HEK293 (cell line): Measurements from ENCODE around the gene ELOVL2.

ENCODE experiments used
- CTCF ChIA-PET: fragments of 350-600 bp; formaldehyde crosslinking; extraction: SDS; loops from one replicate; lab custom pipeline; 2021; ENCODE audit warnings: antibody characterized with exemption; lab: Yijun Ruan, JAX
- POLR2A ChIA-PET: fragments of 300-600 bp; formaldehyde crosslinking; extraction: SDS; loops from one replicate; lab custom pipeline; 2020; ENCODE audit warnings: antibody characterized with exemption, inconsistent platforms; lab: Yijun Ruan, JAX
- H3K27ac ChIP-seq: fragments of 200-500 bp; sonication (Bioruptor generic); 2 replicates; pipeline ENCODE4 v1.5.1; 2014; ENCODE audit warnings: low read depth, low read length, control low read depth, inconsistent platforms; ENCODE audit errors: extremely low read depth
- H3K36me3 ChIP-seq, 2 experiments: fragments of 200-500 bp in 1 of 2; sonication (Bioruptor generic) in 1 of 2; 1 replicate in 1 of 2; 2 replicates in 1 of 2; pipeline ENCODE4 v1.5.1; 2014 to 2017; ENCODE audit warnings: inconsistent platforms in 2 of 2, low read length in 2 of 2; ENCODE audit not compliant: control insufficient read depth in 2 of 2, insufficient read depth in 1 of 2
- H3K4me1 ChIP-seq: fragments of 200-500 bp; sonication (Bioruptor generic); 2 replicates; pipeline ENCODE4 v1.5.1; 2014; ENCODE audit warnings: mild to moderate bottlenecking, low read length, inconsistent platforms; ENCODE audit not compliant: control insufficient read depth, insufficient read depth
- H3K4me3 ChIP-seq: 2 replicates; pipeline ENCODE4 v1.5.1; 2011; ENCODE audit warnings: low read depth, mild to moderate bottlenecking, control low read depth, low read length, moderate library complexity
- H3K9me3 ChIP-seq: fragments of 200-500 bp; sonication (Bioruptor generic); 2 replicates; pipeline ENCODE4 v1.5.1; 2014; ENCODE audit warnings: low read depth, low read length, inconsistent platforms; ENCODE audit not compliant: control insufficient read depth, insufficient read depth
- BCL11A ChIP-seq: fragments of 450-650 bp; formaldehyde crosslinking; IDR thresholded peaks from 2 replicates; pipeline ENCODE4 v1.5.1; 2016; ENCODE audit warnings: low read depth, missing biosample characterization, missing genetic modification characterization
- EGR2 ChIP-seq: fragments of 450-650 bp; formaldehyde crosslinking; IDR thresholded peaks from 2 replicates; pipeline ENCODE4 v1.5.1; 2016; ENCODE audit warnings: low read depth, missing biosample characterization, missing genetic modification characterization
- KLF10 ChIP-seq: fragments of 450-650 bp; IDR thresholded peaks from 2 replicates; pipeline ENCODE4 v1.5.1; 2018; ENCODE audit warnings: missing biosample characterization, mild to moderate bottlenecking, missing genetic modification characterization
- KLF7 ChIP-seq: fragments of 450-650 bp; formaldehyde crosslinking; IDR thresholded peaks from 2 replicates; pipeline ENCODE4 v1.5.1; 2016; ENCODE audit warnings: missing biosample characterization, missing genetic modification characterization, borderline replicate concordance
- MYNN ChIP-seq: fragments of 450-650 bp; formaldehyde crosslinking; IDR thresholded peaks from 2 replicates; pipeline ENCODE4 v1.5.1; 2016; ENCODE audit warnings: missing biosample characterization, missing genetic modification characterization, borderline replicate concordance
- PRDM1 ChIP-seq: fragments of 450-650 bp; formaldehyde crosslinking; IDR thresholded peaks from 2 replicates; pipeline ENCODE4; 2016; ENCODE audit warnings: missing biosample characterization, missing genetic modification characterization
- ZFHX2 ChIP-seq: fragments of 450-650 bp; formaldehyde crosslinking; conservative IDR thresholded peaks from 2 replicates; pipeline ENCODE4 v1.5.1; 2016; ENCODE audit warnings: missing biosample characterization, missing genetic modification characterization
- ZFP37 ChIP-seq: fragments of 450-650 bp; formaldehyde crosslinking; IDR thresholded peaks from 2 replicates; pipeline ENCODE4 v1.5.1; 2016; ENCODE audit warnings: missing biosample characterization, missing genetic modification characterization
- ZIC2 ChIP-seq: fragments of 450-650 bp; formaldehyde crosslinking; IDR thresholded peaks from 2 replicates; pipeline ENCODE4 v1.5.1; 2016; ENCODE audit warnings: missing biosample characterization, missing genetic modification characterization
- ZNF175 ChIP-seq: fragments of 450-650 bp; formaldehyde crosslinking; IDR thresholded peaks from 2 replicates; pipeline ENCODE4 v1.5.1; 2016; ENCODE audit warnings: missing biosample characterization, missing genetic modification characterization
- ZNF366 ChIP-seq: fragments of 450-650 bp; formaldehyde crosslinking; conservative IDR thresholded peaks from 2 replicates; pipeline ENCODE4 v1.5.1; 2016; ENCODE audit warnings: missing biosample characterization, missing genetic modification characterization
- ZNF654 ChIP-seq: fragments of 450-650 bp; formaldehyde crosslinking; IDR thresholded peaks from 2 replicates; pipeline ENCODE4 v1.5.1; 2016; ENCODE audit warnings: low read depth, missing biosample characterization, missing genetic modification characterization
- ZNF660 ChIP-seq: fragments of 450-650 bp; IDR thresholded peaks from 2 replicates; pipeline ENCODE4 v1.5.1; 2018; ENCODE audit warnings: missing biosample characterization, mild to moderate bottlenecking, missing genetic modification characterization
- ZNF792 ChIP-seq: fragments of 450-650 bp; formaldehyde crosslinking; IDR thresholded peaks from 2 replicates; pipeline ENCODE4 v1.5.1; 2016; ENCODE audit warnings: missing biosample characterization, missing genetic modification characterization
- ZSCAN30 ChIP-seq: fragments of 450-650 bp; IDR thresholded peaks from 2 replicates; pipeline ENCODE4 v1.5.1; 2018; ENCODE audit warnings: missing biosample characterization, mild to moderate bottlenecking, missing genetic modification characterization, moderate library complexity
- TF ChIP-seq, protein P1 (sequence below): fragments of 450-650 bp; formaldehyde crosslinking; IDR thresholded peaks from 2 replicates; pipeline ENCODE4 v1.5.1; 2017; ENCODE audit warnings: missing biosample characterization, missing genetic modification characterization
- TF ChIP-seq, protein P2 (sequence below): fragments of 450-650 bp; formaldehyde crosslinking; IDR thresholded peaks from 2 replicates; pipeline ENCODE4 v1.5.1; 2016; ENCODE audit warnings: missing biosample characterization, missing genetic modification characterization, low read depth
- TF ChIP-seq, protein P3 (sequence below): fragments of 450-650 bp; formaldehyde crosslinking; IDR thresholded peaks from 2 replicates; pipeline ENCODE4 v1.5.1; 2016; ENCODE audit warnings: missing biosample characterization, missing genetic modification characterization

The ELOVL2 gene

DNA sequence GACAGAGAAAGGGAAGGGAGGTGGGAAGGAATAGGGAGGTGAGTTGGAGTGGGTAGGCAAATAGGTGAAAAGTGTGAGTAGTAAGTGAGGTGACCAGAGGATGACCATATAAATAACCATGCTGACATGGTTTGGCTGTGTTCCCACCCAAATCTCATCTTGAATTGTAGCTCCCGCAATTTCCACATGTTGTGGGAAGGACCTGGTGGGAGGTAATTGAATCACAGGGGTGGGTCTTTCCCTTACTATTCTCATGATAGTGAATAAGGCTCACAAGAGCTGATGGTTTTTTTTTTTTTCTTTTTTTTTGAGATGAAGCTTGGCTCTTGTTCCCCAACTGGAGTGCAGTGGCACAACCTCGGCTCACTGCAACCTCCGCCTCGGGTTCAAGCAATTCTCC, 28.0 kb upstream of the ELOVL2 start:
- Histone ChIP-seq H3K9me3 (no peaks in the 10 kb centered on the region), H3K4me1 (0 out of 2 replicates have a peak, but pooled peaks cover 2% of the 10 kb centered on the region), H3K36me3 (no peaks in the 10 kb centered on the region), H3K4me3 (no peak overlapping the region), H3K27ac (no peak overlapping the region)
- no peak for TF ChIP-seq MYNN (tag by site-specific recombination)
- no peak for TF ChIP-seq ZIC2
- no peak for TF ChIP-seq ZNF660 (tag by site-specific recombination)
- peak; percentile 72; the same call in 1 of the 2 replicates for TF ChIP-seq PRDM1
- peak; percentile 82 for TF ChIP-seq ZFHX2 (tag by site-specific recombination)
- peak; percentile 89 for TF ChIP-seq EGR2 (tag by site-specific recombination)
- ChIA-PET CTCF (interaction anchor here (0.6 to 9.1 kb wide), 8 partner anchors 12 to 957 kb away, joined by 3 to 174 read pairs (median 4); no protein-coding TSS in a partner anchor), POLR2A (interaction anchor here (0.6 kb wide), 1 partner anchor 541 kb away, joined by 3 read pairs; no protein-coding TSS in a partner anchor)

DNA sequence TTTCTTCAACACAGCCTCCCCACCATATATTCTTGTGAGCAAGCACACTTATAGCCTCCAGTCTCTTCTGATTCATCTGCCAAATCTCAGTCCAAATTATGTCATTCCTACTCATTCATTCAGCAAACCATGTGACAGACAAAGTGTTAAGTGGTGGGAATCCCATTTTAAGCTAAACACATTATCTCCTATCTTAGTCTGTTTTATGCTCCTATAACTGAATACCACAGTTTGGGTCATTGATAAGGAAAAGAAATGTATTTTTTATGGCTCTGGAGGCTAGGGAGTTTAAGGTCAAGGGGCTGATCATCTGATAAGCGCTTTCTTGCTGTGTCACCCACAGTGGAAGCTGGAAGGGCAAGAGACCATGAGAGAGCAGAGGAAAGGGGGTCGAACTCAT, 25.7 kb upstream of the ELOVL2 start:
- Histone ChIP-seq H3K36me3 (no peaks in the 10 kb centered on the region), H3K4me1 (0 out of 2 replicates have a peak, but pooled peaks cover 2% of the 10 kb centered on the region), H3K27ac (no peak overlapping the region), H3K4me3 (no peak overlapping the region), H3K9me3 (no peaks in the 10 kb centered on the region)
- CTCF ChIA-PET = interaction anchor here (0.6 to 9.1 kb wide), 27 partner anchors 9 to 591 kb away, joined by 3 to 174 read pairs (median 4); no protein-coding TSS in a partner anchor
- no peak for TF ChIP-seq ZSCAN30 (tag by site-specific recombination)
- TF ChIP-seq, protein P1, sequence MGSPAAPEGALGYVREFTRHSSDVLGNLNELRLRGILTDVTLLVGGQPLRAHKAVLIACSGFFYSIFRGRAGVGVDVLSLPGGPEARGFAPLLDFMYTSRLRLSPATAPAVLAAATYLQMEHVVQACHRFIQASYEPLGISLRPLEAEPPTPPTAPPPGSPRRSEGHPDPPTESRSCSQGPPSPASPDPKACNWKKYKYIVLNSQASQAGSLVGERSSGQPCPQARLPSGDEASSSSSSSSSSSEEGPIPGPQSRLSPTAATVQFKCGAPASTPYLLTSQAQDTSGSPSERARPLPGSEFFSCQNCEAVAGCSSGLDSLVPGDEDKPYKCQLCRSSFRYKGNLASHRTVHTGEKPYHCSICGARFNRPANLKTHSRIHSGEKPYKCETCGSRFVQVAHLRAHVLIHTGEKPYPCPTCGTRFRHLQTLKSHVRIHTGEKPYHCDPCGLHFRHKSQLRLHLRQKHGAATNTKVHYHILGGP (tag by site-specific recombination) = no peak
- POLR2A ChIA-PET = no interaction called here

DNA sequence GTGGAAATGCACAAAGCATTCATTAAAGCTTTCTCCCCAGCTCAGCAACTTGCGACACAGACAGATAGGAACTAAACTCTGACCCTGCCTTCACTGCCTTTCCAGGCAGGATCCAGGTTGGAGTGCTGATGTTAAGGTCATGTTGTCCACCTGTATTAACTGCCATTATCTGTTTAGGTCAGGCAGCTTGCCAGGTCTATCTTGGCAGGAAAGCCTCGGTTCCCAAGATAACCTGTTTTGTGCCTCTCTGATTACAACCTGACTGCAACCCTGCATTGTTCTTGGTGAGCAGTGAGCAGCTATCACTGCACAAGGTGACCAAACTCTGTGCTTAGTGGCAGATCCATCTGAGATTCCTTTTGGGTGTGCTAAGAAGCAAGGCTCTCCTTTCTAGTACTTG, 23.2 kb upstream of the ELOVL2 start:
- TF ChIP-seq ZNF792 (tag by site-specific recombination) = no peak
- TF ChIP-seq, protein P2, sequence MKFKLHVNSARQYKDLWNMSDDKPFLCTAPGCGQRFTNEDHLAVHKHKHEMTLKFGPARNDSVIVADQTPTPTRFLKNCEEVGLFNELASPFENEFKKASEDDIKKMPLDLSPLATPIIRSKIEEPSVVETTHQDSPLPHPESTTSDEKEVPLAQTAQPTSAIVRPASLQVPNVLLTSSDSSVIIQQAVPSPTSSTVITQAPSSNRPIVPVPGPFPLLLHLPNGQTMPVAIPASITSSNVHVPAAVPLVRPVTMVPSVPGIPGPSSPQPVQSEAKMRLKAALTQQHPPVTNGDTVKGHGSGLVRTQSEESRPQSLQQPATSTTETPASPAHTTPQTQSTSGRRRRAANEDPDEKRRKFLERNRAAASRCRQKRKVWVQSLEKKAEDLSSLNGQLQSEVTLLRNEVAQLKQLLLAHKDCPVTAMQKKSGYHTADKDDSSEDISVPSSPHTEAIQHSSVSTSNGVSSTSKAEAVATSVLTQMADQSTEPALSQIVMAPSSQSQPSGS (tag by site-specific recombination) = no peak
- TF ChIP-seq ZNF175 (tag by site-specific recombination) = no peak
- no peak for TF ChIP-seq ZNF654 (tag by site-specific recombination)
- TF ChIP-seq BCL11A (tag by site-specific recombination) = no peak
- no peak for TF ChIP-seq ZNF366
- TF ChIP-seq ZFP37 (tag by site-specific recombination) = no peak
- no peak for TF ChIP-seq KLF7 (tag by site-specific recombination)
- TF ChIP-seq, protein P3, sequence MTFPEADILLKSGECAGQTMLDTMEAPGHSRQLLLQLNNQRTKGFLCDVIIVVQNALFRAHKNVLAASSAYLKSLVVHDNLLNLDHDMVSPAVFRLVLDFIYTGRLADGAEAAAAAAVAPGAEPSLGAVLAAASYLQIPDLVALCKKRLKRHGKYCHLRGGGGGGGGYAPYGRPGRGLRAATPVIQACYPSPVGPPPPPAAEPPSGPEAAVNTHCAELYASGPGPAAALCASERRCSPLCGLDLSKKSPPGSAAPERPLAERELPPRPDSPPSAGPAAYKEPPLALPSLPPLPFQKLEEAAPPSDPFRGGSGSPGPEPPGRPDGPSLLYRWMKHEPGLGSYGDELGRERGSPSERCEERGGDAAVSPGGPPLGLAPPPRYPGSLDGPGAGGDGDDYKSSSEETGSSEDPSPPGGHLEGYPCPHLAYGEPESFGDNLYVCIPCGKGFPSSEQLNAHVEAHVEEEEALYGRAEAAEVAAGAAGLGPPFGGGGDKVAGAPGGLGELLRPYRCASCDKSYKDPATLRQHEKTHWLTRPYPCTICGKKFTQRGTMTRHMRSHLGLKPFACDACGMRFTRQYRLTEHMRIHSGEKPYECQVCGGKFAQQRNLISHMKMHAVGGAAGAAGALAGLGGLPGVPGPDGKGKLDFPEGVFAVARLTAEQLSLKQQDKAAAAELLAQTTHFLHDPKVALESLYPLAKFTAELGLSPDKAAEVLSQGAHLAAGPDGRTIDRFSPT (tag by site-specific recombination) = no peak
- no peak for TF ChIP-seq KLF10 (tag by site-specific recombination)
- ChIA-PET CTCF (interaction anchor here (0.6 to 7.2 kb wide), 19 partner anchors 8 to 1740 kb away, joined by 3 to 68 read pairs (median 5); partner anchors contain the start of gene MAK), POLR2A (no interaction called here)
- Histone ChIP-seq H3K27ac (no peak overlapping the region), H3K36me3 (no peaks in the 10 kb centered on the region), H3K9me3 (no peaks in the 10 kb centered on the region), H3K4me3 (no peak overlapping the region), H3K4me1 (0 out of 2 replicates have a peak, but pooled peaks cover 2% of the 10 kb centered on the region)
